ENCODE data around the gene SLC4A7.
A peak's percentile ranks its signal among the peaks of the same experiment; 100 is the strongest.

SLC4A7 gene

DNA sequence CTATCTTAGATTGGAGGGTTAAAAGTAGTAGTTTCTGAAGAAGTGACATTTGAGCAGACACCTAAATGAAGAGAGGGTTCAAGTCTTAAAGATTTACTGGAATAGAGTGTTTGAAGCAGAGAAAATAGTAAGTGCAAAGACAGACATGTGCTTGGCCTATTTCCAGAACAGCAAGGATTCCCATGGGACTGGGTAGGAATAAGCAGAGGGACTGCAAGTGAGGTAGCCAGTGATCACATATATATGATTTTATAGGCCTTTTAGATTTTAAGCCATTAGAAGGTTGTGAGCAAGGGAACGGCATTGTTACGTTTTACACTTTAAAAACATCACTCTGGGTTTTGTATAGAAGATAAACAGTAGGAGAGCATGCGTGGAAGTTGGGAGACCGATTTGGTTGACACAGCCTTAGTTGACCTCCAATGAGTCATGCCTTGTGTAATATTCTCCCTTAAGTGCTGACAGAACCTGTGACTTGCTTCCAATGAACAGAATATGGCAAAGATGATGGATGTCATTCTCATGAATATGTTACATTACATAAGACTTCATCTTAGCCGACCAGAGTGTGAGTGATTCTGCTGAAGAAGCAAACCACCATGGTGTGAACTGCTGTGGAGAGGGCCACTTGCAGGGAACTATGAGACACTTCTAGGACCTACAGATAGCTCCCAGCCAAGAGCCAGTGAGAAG is 37.1 kb upstream of the SLC4A7 start:
- TF ChIP-seq, protein P1, sequence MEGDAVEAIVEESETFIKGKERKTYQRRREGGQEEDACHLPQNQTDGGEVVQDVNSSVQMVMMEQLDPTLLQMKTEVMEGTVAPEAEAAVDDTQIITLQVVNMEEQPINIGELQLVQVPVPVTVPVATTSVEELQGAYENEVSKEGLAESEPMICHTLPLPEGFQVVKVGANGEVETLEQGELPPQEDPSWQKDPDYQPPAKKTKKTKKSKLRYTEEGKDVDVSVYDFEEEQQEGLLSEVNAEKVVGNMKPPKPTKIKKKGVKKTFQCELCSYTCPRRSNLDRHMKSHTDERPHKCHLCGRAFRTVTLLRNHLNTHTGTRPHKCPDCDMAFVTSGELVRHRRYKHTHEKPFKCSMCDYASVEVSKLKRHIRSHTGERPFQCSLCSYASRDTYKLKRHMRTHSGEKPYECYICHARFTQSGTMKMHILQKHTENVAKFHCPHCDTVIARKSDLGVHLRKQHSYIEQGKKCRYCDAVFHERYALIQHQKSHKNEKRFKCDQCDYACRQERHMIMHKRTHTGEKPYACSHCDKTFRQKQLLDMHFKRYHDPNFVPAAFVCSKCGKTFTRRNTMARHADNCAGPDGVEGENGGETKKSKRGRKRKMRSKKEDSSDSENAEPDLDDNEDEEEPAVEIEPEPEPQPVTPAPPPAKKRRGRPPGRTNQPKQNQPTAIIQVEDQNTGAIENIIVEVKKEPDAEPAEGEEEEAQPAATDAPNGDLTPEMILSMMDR (IDR thresholded peaks at IDR 0.05; ENCODE audit: low read length, missing control alignments) = no peak
- peak; percentile 93 for DNase-seq (ENCODE audit: low read depth)
- H3K4me3 ChIP-seq (replicated peaks; ENCODE audit: low read depth, low read length) = no peak overlapping the region

DNA sequence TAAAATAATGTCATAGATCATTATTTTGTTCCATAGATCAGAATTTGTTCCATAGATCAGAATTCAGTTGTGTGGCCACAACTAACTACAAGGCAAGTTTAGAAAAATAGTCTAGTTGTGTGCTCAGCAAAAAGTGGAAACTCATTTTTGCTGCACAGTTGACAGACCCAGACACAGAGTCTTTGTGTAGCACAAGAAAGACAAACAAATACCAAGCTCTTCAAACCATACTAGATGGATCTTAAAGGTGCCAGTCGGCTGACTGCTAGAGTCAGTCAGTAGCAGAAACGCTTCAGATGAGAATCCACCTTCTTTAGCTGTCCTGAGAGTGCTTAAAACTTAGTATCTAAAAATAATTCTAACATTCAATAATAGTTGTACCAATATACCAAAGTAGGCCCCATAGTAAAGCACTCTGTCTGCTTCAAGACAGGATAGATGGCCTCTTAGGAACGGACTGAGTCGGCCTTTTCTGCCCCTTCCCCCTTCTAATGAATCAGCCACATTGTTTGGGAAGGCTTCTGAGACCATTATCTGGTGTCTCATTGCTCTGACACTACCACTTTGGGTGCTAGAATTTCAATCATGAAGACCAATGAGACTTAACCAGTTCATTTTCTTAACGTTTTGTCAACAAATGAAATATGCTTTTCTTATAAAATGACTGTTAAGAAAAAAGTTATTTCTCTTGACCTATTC is 27.7 kb upstream of the SLC4A7 start:
- no peak overlapping the region for H3K4me3 ChIP-seq (replicated peaks; ENCODE audit: low read depth, low read length)
- TF ChIP-seq, protein P1 (IDR thresholded peaks at IDR 0.05; ENCODE audit: low read length, missing control alignments) = no peak
- DNase-seq (ENCODE audit: low read depth) = no peak

DNA sequence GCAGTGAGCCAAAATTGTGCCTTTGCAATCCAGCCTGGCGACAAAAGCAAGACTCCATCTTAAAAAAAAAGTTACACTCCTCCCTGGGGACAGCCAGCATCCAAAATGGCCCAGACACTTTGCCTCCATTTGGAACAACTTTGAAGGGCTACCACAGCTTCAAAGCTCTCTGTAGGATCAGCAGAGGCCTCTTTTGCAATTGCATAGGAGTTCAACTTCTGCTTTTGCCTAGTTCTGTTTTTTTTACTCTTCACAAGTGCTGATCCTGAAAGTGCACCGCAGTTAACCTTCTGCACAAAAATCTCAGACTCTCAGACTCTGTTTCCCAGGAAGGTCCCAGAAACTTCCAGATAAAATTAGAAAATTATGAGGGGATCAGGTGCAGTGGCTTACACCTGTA is 25.2 kb upstream of the SLC4A7 start:
- no peak for DNase-seq (ENCODE audit: low read depth)
- no peak overlapping the region for H3K4me3 ChIP-seq (replicated peaks; ENCODE audit: low read depth, low read length)
- TF ChIP-seq, protein P1 (IDR thresholded peaks at IDR 0.05; ENCODE audit: low read length, missing control alignments) = no peak

DNA sequence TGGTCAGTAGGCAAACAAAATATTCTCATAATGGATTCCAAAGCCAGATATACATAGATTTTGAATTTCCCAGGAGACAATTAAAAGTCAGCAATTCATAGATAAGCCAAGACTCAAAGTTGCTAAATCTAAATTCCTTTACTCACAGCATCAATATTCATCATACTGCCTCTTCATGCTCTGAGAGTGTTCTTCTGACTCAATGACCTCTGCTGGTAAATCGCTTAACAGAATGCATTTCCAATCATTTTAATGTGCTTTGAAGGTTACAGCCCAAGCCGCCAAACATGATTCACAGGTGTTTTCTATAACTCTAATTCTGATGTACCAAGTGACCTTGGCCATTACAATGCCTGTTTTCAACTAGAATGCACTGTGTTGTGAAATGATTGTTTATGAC is 24.2 kb upstream of the SLC4A7 start:
- H3K4me3 ChIP-seq (replicated peaks; ENCODE audit: low read depth, low read length) = no peak overlapping the region
- TF ChIP-seq, protein P1 (IDR thresholded peaks at IDR 0.05; ENCODE audit: low read length, missing control alignments) = no peak
- no peak for DNase-seq (ENCODE audit: low read depth)

DNA sequence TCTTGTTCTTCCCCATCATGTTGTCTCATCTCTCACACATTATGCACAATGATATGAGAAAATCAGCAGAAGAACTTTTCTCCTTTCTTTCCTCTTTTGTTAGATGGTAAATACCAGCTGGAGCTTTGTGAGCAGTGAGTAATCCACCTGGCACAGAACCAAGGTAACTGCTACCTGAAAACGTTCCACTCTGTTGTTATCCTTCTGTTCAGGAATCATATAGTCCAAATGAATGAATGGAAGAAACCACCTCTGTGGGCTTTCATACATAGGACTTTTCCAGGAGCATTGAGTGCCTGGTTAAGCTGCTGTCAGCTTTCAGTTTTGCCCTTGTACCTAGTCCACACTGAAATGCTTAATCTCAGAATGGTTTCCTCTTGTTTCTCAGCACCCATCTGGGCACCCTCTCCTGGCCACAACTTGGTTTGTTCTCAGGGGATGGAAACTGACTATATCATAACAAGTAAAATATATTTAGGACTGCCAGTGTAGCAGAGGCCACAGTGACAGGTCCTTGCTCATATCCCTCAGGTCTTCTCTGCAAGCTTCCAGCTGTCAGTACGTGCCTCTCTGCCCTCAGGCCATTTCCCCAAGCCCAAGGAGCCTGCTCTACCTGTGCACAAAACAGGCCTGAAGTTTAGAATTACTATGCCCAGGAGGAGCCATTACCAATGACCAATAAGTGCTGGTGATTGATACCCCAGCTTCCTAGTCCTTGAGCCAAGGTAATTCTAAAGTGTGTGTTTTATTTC is 23.5 kb upstream of the SLC4A7 start:
- no peak overlapping the region for H3K4me3 ChIP-seq (replicated peaks; ENCODE audit: low read depth, low read length)
- TF ChIP-seq, protein P1 (IDR thresholded peaks at IDR 0.05; ENCODE audit: low read length, missing control alignments) = no peak
- DNase-seq (ENCODE audit: low read depth) = peak; percentile 36

DNA sequence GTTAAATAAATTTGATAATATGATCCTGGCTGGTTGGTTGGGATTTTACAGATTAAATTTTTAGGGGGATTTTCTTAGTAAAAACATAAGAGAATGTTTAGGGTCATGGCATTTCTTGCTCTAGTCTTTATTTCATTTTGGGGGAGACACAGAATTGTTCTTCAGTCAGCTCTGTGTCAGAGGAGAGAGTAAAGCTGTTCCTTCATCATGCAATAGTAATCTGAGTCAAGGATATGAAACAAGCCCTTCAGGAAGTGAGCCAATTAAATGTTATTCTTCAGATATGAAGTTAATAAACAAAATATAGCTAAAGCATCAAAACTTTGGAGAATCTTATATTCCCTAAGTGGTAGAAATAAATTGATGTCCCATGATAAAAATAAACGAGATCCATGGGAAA is 22.9 kb upstream of the SLC4A7 start:
- TF ChIP-seq, protein P1 (IDR thresholded peaks at IDR 0.05; ENCODE audit: low read length, missing control alignments) = no peak
- no peak overlapping the region for H3K4me3 ChIP-seq (replicated peaks; ENCODE audit: low read depth, low read length)
- peak; percentile 35 for DNase-seq (ENCODE audit: low read depth)
